Prostate gland (tissue), 2 donors: ENCODE data around the gene CLSTN3. TPM values are rescaled to one million over a fixed set of nuclear protein-coding genes. Genes with fewer than 3 reads are reported as not detected.

Source experiments
- DNase-seq: peaks from one replicate; pipeline ENCODE4 v3.0.0-alpha.2; 2019; ENCODE audit warnings: low spot score
- H3K27ac ChIP-seq, 2 donors: fragments of 200-600 bp; sonication (generic); 2 replicates each; pipeline ENCODE4 v1.5.1; 2017 to 2019
- H3K27me3 ChIP-seq: fragments of 200-600 bp; sonication (generic); replicated peaks from 2 replicates; pipeline ENCODE4 v1.5.1; 2019; ENCODE audit not compliant: insufficient read depth
- H3K36me3 ChIP-seq, 2 donors: fragments of 200-600 bp; sonication (generic); 1 replicate in 1 of 2; 2 replicates in 1 of 2; pipeline versions ENCODE4 v1.5.1 to v1.8.1; 2017 to 2019
- H3K4me1 ChIP-seq: fragments of 200-600 bp; sonication (generic); replicated peaks from 2 replicates; pipeline ENCODE4 v1.5.1; 2019
- H3K4me3 ChIP-seq, 2 donors: fragments of 200-600 bp; sonication (generic); 2 replicates each; pipeline ENCODE4 v1.5.1; 2017 to 2019
- H3K9me3 ChIP-seq: fragments of 200-600 bp; sonication (generic); 2 replicates; pipeline ENCODE4 v1.5.1; 2017
- POLR2A ChIP-seq: fragments of 450-650 bp; IDR thresholded peaks from one replicate; pipeline ENCODE4 v1.6.1; 2016; ENCODE audit warnings: antibody characterized with exemption, mild to moderate bottlenecking
- POLR2AphosphoS5 ChIP-seq: sonication (generic); formaldehyde crosslinking; IDR thresholded peaks from one replicate; pipeline ENCODE4 v1.6.1; 2017; ENCODE audit warnings: antibody characterized with exemption
- WGBS: methylation state at CpG from one replicate; pipeline ENCODE4 v1.1.5; 2018; 5-methylcytosine and 5-hydroxymethylcytosine counted together
- intact Hi-C: fragments of 100-400 bp; cut with DNase I; formaldehyde crosslinking; loops from one replicate; pipeline ENCODE4 v1.14.2; 2022
- total RNA-seq, 2 donors: library from RNA; depleted of rRNA; stranded (reverse); fragments of >200 nt; gene quantifications; one replicate each; pipeline ENCODE4 v1.1.0, GENCODE V29; 2016
- TF ChIP-seq, protein P1 (sequence below), 4 experiments: fragments of 200-600 bp in 2 of 4; fragments of 450-650 bp in 2 of 4; sonication (generic) in 2 of 4; IDR thresholded peaks; 1 replicate in 3 of 4; 2 replicates in 1 of 4; pipeline ENCODE4 v1.5.1; 2016 to 2019; ENCODE audit warnings: antibody characterized with exemption in 4 of 4, mild to moderate bottlenecking in 2 of 4, moderate library complexity in 2 of 4

Gene CLSTN3
- total RNA-seq, 2 donors from 2014 or later: 7.7 to 45.7 TPM

- no peak for DNase-seq
- intact Hi-C loops: no loop called here
- peaks cover 0 to 7% of the 10 kb centered on the region in 2 donors for H3K36me3 ChIP-seq
- peak overlapping the region; percentile 66 to 77 for H3K27ac ChIP-seq
- TF ChIP-seq, protein P1, sequence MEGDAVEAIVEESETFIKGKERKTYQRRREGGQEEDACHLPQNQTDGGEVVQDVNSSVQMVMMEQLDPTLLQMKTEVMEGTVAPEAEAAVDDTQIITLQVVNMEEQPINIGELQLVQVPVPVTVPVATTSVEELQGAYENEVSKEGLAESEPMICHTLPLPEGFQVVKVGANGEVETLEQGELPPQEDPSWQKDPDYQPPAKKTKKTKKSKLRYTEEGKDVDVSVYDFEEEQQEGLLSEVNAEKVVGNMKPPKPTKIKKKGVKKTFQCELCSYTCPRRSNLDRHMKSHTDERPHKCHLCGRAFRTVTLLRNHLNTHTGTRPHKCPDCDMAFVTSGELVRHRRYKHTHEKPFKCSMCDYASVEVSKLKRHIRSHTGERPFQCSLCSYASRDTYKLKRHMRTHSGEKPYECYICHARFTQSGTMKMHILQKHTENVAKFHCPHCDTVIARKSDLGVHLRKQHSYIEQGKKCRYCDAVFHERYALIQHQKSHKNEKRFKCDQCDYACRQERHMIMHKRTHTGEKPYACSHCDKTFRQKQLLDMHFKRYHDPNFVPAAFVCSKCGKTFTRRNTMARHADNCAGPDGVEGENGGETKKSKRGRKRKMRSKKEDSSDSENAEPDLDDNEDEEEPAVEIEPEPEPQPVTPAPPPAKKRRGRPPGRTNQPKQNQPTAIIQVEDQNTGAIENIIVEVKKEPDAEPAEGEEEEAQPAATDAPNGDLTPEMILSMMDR (IDR thresholded peaks at IDR 0.05): no peak
- TF ChIP-seq POLR2A (no peak), POLR2AphosphoS5 (no peak)
- H3K9me3 ChIP-seq: no peaks in the 10 kb centered on the region
- 76% methylated on average over 7 of the region's 7 CpGs for WGBS
- peak overlapping the region; percentile 21 to 32 for H3K4me3 ChIP-seq
- H3K4me1 ChIP-seq: no peaks in the 10 kb centered on the region
- no peaks in the 10 kb centered on the region for H3K27me3 ChIP-seq
Measured at GRCh38 chr12:7091171-7091570, 39.0 kb upstream of the CLSTN3 start.

DNA sequence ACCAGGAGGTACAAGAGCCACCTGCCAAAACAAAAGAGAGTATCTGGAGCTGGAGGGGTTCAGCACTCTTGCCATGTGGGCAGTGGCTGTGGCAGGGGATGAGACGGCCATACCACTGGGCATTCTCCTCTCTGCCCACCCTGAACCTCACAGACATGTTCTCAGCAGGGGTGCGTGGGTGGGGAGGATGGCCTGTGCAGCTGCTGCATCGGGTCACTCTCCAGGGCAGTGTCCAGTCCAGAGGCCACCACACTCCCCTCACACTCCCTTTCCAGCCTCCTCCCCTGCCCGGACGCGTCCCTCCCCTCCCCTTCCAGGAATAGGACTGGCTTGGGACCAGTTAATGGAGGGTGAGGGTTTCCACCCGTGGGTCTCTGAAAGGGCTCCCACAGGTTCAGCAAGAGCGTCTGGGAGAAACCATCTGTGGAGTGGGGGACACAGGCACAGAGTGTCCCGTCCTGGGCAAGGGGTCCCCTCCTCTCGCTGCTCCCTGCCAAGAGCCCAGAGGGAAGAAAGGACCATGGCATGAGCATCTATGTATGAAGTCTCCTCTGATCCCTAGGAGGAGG is 38.4 kb upstream of the CLSTN3 start:
- peak overlapping the region; percentile 21 to 32 for H3K4me3 ChIP-seq
- intact Hi-C loops: loop anchor here (1.0 kb wide), 1 partner anchor 31 kb away; the partner anchor contains the start of gene C1S
- H3K27me3 ChIP-seq: no peaks in the 10 kb centered on the region
- H3K4me1 ChIP-seq: no peaks in the 10 kb centered on the region
- H3K27ac ChIP-seq: peak overlapping the region; percentile 66 to 77
- WGBS: 15% methylated on average over 10 of the region's 10 CpGs
- no peaks in the 10 kb centered on the region for H3K9me3 ChIP-seq
- DNase-seq: no peak
- TF ChIP-seq POLR2A (no peak), POLR2AphosphoS5 (no peak)
- TF ChIP-seq, protein P1 (IDR thresholded peaks at IDR 0.05): no peak
- peaks cover 0 to 7% of the 10 kb centered on the region in 2 donors for H3K36me3 ChIP-seq

DNA sequence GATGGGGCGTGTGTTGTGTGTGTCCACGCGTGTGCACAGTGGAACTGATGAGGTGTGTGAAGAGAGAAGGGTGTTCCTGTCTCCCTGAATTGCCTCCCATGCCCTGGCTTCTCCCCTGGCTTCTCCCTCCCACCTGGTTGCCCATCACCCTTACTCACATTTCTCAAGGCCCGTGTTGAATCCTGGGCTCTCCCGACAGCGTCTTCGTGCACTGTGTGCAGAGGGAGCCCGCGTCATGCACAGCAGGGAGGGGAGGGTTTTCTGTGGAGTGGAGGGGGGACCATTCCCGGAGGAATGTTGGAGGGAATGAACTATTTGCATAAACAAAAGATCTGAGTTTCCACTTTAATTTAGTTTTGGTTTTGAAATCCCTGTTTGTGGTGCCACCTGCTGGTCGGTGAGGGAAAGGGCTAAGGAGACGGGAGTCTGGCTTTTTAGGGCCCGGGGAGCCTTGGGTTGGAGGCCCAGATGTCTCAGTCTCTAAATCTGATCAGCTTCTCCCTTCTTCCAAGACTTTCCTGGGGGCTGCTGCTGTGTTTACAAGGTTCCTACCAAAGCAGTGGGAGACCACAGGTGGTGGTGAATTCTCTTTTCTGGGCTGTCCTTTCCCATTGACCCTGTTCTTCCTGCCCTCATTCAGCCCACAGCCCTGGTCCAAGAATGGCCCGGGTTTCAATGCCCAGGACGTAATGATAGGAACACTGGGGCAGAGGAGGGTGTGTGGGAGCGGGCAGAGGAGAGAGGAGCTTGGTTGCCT is 37.8 kb upstream of the CLSTN3 start, which contains the start of gene C1R:
TSS of gene C1R (minus strand) at position 217 of the 757 bp plus-strand sequence. CDS start at position 160, 57 bp downstream.
- Histone ChIP-seq H3K27ac (peak within 1 kb of the TSS; percentile 66 to 77), H3K4me3 (peak within 1 kb of the TSS; percentile 21 to 32), H3K36me3 (peaks cover 0 to 7% of the 10 kb centered on the region in 2 donors), H3K27me3 (no peaks in the 10 kb centered on the region), H3K4me1 (no peaks in the 10 kb centered on the region), H3K9me3 (no peaks in the 10 kb centered on the region)
- peak; percentile 55 for DNase-seq
- intact Hi-C loops: loop anchor here (1.0 kb wide), 1 partner anchor 32 kb away; the partner anchor contains the start of gene C1S
- TF ChIP-seq POLR2A: no peak
- peak; percentile 81 for TF ChIP-seq POLR2AphosphoS5
- TF ChIP-seq, protein P1 (IDR thresholded peaks at IDR 0.05): peak; percentile 84 to 93 (median 88)
- 8% methylated on average over 16 of the region's 16 CpGs for WGBS

- Histone ChIP-seq H3K4me1 (no peaks in the 10 kb centered on the region), H3K9me3 (no peaks in the 10 kb centered on the region), H3K27ac (peak overlapping the region; percentile 66 to 77), H3K36me3 (peaks cover 0 to 7% of the 10 kb centered on the region in 2 donors), H3K4me3 (no peak overlapping the region), H3K27me3 (no peaks in the 10 kb centered on the region)
- intact Hi-C loops: loop anchor here (1.0 kb wide), 1 partner anchor 33 kb away; the partner anchor contains the start of gene C1S
- TF ChIP-seq POLR2A (no peak), POLR2AphosphoS5 (no peak)
- TF ChIP-seq, protein P1 (IDR thresholded peaks at IDR 0.05): no peak
- no peak for DNase-seq
- 73% methylated on average over 8 of the region's 8 CpGs for WGBS
Measured at GRCh38 chr12:7092986-7093460, 37.1 kb upstream of the CLSTN3 start.
